Body of pancreas (tissue), 4 donors: ENCODE results near the gene SAFB2.

Experiments used
- POLR2A ChIP-seq, 3 donors: fragments of 450-650 bp; IDR thresholded peaks; one replicate each; pipeline ENCODE4 v1.6.1; 2016; ENCODE audit warnings: antibody characterized with exemption in 3 of 3, mild to moderate bottlenecking in 2 of 3
- TF ChIP-seq, protein P1 (sequence below), 7 experiments: fragments of 450-650 bp in 4 of 7; fragments of 200-600 bp in 3 of 7; sonication (generic) in 3 of 7; IDR thresholded peaks; one replicate each; pipeline ENCODE4 v1.5.1; 2016 to 2019; ENCODE audit warnings: antibody characterized with exemption in 7 of 7

GRCh38 chr19:5625641-5626040 is 3.1 kb upstream of the SAFB2 start:
- TF ChIP-seq, protein P1, sequence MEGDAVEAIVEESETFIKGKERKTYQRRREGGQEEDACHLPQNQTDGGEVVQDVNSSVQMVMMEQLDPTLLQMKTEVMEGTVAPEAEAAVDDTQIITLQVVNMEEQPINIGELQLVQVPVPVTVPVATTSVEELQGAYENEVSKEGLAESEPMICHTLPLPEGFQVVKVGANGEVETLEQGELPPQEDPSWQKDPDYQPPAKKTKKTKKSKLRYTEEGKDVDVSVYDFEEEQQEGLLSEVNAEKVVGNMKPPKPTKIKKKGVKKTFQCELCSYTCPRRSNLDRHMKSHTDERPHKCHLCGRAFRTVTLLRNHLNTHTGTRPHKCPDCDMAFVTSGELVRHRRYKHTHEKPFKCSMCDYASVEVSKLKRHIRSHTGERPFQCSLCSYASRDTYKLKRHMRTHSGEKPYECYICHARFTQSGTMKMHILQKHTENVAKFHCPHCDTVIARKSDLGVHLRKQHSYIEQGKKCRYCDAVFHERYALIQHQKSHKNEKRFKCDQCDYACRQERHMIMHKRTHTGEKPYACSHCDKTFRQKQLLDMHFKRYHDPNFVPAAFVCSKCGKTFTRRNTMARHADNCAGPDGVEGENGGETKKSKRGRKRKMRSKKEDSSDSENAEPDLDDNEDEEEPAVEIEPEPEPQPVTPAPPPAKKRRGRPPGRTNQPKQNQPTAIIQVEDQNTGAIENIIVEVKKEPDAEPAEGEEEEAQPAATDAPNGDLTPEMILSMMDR (IDR thresholded peaks at IDR 0.05), result no peak
- TF ChIP-seq POLR2A (IDR thresholded peaks at IDR 0.05), result no peak
